Inflammatory macrophage treated with lipopolysaccharide for 4 hours (primary cell): ENCODE data around the gene CEACAM19.
"Not testable (repeated sequence)": the region's sequence is repeated elsewhere in the genome, so short reads cannot be mapped to it uniquely, and the experiment has no call there.

Experiments
- DNase-seq: peaks from one replicate; pipeline ENCODE4 v3.0.0-alpha.2; 2020

Gene CEACAM19

DNA sequence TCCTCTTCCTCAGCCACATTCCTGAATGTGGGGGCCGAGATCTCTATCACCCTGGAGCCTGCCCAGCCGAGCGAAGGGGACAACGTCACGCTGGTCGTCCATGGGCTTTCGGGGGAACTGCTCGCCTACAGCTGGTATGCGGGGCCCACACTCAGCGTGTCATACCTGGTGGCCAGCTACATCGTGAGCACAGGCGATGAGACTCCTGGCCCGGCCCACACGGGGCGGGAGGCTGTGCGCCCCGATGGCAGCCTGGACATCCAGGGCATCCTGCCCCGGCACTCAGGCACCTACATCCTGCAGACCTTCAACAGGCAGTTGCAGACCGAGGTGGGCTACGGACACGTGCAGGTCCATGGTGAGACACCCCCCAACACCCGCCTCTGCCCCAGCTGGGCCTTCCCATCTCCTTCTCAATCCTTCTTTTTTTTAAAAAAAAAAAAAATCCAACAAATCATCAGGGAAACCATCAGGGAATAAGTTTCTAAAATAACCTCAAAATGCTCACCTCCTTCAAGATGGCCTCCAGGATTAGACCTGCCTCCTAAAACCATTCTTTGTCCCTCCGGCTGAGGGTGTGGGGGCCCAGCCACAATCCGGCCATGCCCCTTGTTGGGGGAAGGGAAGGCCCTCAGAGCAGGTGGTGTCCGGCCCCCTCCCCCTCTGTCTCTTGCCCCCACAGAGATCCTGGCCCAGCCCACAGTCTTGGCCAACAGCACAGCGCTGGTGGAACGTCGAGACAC, 32.2 kb downstream of the CEACAM19 start:
- no peak for DNase-seq

DNA sequence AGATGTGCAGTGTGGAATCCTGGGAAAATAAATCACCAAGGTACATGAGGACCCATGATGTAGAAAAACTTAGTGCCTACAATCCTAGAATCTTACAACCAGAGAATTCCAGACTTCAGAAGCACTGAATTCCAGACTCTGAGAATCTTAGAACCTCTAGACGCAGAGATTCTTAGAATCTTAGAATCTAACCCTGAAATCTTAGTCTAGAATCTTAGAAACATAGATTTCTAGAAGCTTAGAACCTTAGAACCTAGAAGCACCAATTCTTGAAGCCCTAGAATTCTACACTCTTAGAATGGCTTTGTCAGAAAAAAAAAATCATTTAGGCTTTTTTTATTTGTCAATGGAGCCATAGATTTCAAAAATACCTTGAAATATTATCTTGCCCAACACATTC, 33.7 kb downstream of the CEACAM19 start:
- DNase-seq = no peak

GRCh38 chr19:44705502-44706010, 34.3 kb downstream of the CEACAM19 start:
- DNase-seq = no peak

DNA sequence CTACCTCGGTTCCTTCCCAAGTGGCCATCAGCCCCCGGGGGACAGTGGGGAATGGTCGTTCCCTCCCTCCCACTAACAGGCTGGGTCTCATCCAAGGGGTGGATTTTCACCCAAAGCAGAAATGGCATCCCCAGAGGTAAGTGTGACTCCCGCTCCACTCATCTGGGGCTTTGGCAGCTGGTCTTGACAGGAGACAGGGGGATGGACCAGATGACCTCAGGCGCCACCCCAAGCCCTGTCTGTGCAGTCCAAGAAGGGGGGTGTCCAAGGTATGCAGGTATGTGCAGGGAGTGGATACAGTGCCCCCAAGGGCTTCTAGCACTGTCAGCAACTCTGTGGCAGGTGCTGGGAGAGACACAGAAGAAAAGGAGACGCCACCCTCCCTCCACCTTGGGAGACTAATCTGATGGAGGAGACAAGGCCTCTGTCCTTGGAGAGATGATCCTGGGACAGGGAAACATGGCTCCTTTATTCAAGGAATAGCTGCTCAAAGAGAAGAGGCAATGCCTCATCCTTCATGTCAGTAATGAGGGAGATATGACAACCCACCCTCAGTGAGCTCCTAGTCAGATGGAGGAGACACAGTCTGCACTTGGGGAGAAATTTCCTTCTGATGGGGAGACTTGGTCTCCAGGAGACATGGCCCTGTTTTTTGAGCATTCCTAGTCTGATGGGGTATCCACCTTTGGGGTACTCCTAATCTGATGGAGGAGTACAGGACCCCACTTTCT, 35.4 kb downstream of the CEACAM19 start:
- no peak for DNase-seq

- DNase-seq = no peak
Observed at GRCh38 chr19:44707794-44708193, 36.5 kb downstream of the CEACAM19 start.

GRCh38 chr19:44708940-44709339, 37.7 kb downstream of the CEACAM19 start:
- DNase-seq = no peak

DNA sequence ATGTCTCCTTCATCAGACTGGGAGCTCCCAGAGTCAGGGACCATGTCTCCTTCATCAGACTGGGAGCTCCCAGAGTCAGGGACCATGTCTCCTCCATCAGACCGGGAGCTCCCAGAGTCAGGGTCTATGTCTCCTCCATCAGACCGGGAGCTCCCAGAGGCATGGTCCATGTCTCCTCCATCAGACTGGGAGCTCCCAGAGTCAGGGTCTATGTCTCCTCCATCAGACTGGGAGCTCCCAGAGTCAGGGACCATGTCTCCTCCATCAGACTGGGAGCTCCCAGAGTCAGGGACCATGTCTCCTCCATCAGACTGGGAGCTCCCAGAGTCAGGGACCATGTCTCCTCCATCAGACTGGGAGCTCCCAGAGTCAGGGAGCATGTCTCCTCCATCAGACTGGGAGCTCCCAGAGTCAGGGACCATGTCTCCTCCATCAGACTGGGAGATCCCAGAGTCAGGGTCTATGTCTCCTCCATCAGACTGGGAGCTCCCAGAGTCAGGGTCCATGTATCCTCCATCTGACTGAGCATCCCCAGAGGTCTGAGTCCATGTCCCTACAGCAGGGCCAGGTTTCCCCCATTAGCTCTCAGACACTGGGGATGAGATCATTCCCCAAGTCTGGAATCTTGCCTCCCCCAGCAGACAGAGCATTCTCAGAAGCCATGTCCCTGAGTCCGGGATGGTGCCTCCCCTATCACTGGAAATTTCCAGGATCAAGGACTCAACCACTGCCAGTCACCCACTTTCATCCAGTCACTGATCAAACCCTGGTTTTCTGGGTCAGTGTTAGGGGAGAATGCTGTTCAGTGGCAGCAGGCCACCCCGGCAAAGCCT, 38.4 kb downstream of the CEACAM19 start:
- not testable (repeated sequence) for DNase-seq

DNA sequence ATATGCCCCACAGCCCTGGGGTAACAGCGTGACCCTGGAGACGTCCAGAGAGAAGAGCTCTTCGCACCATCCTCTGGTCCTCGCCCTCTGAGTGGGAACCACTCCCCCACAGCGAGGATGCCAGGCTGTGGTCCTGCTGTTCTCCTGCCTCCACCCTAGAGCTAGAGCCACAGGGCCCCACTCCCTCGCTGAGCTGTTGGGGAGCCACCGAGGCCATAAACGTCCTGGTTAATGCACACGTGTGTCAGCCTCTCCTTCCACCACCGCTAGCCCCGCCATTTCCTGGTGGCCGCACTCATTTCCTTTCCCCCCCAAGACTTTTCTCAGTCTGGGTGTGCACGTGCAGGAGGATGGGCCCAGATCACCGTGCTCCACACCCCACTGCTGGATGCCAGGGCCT, 39.2 kb downstream of the CEACAM19 start:
- no peak for DNase-seq

GRCh38 chr19:44712864-44713515, 41.7 kb downstream of the CEACAM19 start:
- no peak for DNase-seq

DNA sequence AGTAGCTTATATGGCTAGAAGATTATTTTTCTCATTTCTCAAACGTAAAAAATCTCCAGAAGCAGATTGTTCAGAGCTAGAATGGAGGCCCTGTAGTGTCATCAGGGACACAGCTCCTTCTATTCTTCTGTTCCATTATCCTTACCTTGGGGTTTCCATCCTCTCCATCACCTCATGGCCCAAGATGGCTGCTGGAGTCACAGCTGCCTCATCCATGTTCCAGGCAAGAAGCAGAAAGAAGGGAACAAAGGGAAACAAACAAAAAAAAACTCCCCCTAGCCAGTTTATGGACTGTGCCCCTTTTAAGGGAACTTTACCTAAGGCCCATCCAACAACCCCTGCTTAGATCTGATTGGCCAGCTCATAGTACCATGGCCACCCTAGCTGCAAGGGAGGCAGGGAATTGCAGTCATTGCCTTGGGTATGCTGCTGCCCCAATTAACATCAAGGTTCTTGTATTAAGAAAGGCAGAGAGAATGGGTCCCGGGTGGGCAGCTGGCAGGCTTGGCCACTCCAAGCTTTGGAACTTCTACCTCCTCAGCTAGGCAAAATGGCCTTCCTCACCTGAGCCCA, 43.4 kb downstream of the CEACAM19 start:
- DNase-seq = no peak

DNA sequence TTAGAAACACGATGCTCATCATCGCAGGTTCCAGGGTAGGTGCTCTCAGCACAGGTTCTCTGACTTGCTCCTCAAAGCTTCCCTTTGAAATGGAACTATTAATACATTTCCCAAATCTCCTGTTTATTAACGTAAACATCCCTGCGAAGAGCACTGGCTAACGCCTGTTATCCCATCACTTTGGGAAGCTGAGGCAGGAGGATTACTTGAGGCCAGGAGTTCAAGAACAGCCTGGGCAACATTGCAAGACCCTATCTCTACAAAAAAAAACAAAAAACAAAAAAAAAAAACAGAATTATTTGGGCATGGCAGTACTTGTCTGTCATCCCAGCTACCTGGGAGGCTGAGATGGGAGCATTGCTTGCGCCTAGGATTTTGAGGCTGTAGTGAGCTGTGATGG, 46.3 kb downstream of the CEACAM19 start:
- DNase-seq = no peak

DNA sequence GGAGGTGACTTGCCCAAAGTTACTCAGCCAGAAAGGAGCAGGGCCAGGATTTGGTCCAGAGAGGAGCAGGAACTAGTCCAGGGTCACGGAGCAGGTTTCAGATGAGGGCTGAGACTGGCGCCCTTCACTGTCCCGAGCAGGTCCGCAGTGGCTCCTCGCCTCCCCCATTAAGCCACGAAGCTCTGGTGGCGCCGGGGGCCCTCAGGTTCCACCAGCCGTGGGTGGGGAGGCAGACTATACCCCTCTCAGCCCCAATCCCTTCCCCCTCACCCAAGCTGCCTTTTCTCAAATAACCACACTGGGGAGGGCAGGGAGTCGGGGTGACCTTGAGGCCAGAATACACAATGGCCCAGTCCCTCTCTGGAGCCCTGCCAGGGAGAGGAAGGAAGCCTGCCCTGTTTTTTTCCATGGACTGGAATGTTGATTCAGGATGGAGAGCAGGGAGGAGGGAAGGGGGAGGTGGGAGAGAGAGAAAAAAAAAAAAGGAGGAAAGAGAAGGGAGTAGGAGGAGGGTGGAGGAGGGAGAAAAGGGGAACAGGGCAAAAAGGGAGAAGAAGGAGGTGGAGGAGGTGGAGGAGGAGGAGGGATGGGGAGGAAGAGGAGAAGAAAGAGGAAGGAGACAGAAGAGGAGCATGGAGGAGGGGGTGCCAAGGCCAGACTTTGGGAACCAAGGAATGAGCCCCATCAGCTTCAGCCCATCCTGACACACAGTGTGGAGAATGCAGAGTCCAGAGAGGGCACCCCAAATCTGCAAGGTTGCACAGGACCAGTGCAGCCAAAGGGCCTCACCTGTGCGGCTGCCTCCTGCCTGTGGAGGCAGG, 47.4 kb downstream of the CEACAM19 start:
- no peak for DNase-seq

DNA sequence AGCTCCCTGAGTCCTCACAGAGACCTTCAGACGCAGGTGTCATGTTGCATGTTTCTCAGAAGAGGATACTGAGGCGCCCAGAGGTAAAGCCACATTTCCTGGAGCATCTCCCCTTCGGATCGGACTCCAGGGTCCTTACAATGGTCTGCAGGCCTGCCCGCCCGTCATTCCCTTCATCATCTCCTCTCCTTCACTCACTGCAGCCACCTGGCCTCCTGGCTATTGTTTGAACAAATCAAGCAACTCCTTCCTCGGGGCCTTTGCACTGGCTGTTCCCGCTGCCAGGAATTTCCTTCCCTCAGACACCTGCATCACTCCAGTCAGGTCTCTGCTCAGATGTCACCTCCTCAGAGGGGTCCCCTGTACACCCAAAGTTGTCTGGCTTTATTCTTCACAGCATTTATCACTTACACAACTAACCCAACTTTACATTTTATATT, 48.0 kb downstream of the CEACAM19 start:
- no peak for DNase-seq

- not testable (repeated sequence) for DNase-seq
Observed at GRCh38 chr19:44720396-44720795, 49.1 kb downstream of the CEACAM19 start.

DNA sequence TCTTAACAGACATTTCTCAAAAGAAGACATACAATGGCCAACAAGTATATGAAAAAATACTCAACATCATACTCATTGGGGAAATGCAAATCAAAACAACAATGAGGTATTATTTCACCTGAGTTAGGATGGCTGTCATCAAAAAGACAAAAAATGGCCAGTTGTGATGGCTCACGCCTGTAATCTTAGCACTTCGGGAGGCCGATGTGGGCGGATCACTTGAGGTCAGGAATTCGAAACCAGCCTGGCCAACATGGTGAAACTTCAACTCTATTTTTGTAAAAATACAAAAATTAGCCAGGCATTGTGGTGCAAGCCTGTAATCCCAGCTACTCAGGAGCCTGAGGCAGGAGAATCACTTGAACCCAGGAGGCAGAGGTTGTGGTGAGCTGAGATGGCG, 49.7 kb downstream of the CEACAM19 start:
- peak; percentile 64 for DNase-seq

- peak; percentile 22 for DNase-seq
Observed at GRCh38 chr19:44721369-44721768, 50.1 kb downstream of the CEACAM19 start.

DNA sequence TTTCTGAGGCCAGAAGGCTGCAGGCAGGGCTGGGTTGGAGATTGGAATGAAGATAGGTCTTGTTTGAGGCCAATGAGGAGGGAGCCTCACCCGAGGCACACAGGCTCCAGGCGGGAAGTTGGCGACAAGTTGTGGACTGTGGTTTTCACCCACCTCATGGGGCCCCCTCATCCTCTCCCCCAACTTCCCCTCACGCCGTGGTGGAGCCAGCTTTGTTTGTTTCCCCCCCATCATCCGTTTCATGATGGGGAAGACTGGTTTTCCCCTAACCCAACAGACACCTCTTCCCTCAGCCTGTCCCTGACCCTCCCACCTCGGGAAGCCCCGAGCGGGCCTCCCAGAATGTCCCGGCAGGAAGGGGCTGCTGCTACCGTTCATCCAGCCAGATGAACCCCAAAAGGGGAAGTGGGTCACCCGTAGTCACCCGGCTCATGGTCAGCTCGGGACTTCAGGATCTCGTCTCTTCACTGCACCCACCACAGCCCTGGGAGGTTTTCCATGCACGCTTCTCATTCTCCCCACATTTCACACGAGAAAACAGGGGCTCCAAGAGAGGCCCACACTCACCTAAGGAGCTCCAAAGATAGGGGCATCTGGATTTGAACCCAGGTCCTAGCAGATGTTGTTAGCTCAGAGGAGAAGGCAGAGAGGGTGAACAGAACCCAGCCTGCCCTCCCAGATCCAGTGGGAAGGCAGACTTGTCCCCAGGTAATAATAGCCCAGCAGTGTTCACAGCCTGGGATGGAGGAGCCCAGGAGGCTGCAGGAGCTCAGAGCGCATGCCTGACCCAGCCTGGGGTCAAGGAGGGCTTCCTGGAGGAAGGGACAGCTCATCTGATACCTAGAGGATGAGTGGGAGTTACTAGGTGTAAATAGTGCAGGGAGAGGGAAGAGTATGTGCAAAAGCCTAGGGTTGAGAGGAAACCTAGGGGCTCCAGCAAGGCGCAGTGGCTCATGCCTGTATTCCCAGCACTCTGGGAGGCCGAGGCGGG, 51.1 kb downstream of the CEACAM19 start:
- DNase-seq = peak; percentile 89

DNA sequence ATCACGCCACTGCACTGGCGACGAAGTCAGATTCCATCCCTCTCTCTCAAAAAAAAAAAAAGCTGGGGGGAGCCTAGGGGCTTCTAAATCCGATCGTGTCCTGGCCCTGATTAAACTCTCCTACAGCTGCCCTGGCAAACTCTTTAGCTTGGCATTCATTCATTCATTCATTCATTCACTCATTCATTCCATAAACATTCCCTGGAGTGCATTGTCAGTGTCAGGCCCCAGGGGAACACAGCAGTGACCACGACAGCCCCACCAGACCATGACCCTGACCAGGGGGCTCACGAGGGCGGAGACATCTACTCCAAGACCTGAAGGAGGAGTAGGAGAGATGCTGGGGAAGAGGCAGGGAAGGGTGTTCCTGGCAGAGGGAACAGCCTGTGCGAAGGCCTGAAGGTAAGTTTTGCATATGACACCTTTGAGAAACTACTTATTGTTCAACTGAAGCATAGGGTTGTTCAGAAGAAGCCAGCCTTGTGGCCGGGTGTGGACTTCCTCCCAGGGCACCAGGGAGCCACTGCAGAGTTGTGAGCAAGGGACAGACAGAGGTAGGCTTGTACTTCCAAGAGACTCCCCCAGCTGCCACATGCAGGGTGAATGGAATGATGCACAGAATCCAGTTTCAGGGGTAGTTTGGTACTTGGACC, 52.1 kb downstream of the CEACAM19 start:
- peak; percentile 54 for DNase-seq

DNA sequence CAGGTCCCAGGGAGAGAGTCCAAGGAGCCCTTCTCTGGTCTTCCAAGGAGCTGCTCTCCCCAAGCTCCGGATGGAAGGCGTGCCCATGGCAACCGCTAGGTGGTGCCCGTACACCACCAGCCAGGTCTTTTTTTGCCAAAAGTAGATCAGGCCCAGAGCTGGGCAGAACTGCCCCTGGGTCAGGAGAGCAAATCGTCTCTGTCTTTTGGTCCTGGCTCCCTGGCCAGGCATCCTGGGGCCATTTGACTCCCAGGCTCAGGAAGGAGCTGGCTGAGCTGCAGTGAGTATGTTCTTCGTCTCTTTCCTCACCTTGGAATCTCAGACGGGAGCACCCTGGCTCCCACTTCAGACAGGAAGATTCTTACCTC, 52.7 kb downstream of the CEACAM19 start:
- peak; percentile 79 for DNase-seq

DNA sequence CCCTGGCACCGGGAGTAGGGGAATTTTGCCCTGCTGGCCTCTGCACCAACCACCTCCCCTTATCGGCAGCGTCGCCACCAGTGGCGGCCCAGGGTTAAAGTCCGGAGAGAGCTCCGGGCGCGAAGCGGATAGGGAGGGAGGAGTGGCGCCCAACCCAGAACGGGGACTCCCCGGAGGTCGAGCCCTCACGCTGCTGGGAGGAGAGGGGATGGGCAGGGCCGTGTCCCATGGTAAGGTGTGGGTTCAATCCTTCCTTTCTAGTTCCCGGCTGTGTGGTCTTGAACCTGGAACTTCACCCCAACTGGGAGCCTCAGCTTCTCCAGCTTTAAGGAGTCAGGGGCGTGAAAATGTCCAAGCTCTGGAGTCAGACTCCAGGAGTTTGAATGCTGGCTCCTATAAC, 54.0 kb downstream of the CEACAM19 start:
- DNase-seq = no peak
